ENCODE measurements around the gene SLC25A23.
A peak's percentile ranks its signal among the peaks of the same experiment; 100 is the strongest.

The SLC25A23 gene

DNA sequence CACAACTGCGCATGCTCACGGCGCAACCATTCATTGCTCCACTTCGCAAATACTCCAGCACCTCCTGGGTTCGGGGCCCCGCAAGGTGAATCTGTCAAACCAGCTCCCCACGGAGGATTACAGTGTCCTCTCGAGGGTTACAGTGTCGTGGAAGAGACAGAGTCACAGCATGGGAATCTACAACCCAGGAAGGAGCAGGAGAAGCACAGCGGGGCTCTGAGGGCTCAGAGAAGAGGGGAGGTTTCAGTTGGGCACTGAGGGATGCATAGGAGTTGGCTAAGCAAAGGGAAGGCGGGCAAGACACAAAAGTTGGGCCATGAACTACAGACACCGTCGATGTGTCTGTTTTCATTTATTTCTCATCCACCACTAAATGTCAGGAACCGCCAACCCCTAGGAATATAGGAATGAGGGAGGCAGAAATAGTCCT lies 65.6 kb downstream of the SLC25A23 start:
- DNase-seq = peak in 1 of 2 experiments; percentile 57

DNA sequence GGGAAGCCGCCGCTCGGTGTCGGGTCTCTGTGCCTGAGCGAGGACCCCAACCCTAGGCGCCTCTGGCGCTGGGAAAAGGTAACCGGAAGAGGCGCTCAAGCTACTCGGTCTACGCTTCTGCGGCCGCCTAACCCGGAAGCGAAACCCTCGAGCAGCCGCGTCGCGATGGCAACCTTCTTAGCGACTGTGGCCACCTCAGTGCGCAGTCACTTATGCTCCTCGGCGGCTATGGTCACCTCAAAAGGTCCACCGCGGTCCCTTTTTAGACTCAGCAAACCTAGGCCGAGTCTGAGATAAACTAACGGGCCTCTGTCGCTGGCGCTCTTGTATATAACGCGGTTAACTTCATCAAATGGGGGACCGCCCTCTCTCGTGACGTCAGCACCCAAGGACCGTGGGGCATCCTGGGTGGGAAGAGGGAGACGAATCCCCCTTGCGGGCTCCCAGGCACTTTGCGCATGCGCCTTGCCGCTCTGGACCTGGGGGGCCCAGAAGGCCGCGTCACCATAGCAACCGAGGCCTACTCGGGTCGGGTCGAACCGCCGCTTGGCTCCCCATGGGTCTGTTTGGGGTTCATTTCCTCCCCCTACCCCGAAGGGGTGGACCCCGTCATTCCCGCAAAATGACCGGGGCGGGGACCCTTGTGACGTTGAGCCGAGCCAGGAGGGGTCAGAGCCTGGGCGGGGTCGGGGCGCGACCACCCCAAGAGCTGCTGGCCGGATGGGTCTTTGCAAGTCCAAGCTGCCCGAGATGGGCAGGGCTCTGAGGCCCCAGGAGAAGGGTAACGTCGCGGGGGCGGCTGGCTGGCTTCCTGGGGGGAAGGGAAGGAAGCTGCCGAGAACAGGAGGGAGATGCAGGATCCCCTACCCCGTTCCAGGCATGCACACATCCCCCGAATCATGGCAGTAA lies 66.3 kb downstream of the SLC25A23 start, which contains the start of gene GTF2F1:
Gene GTF2F1, minus strand, starts transcription at position 91 of the 909 bp plus-strand sequence. CDS start 169 bp downstream, outside the sequence.
- DNase-seq = peak; percentile 85 to 92

DNA sequence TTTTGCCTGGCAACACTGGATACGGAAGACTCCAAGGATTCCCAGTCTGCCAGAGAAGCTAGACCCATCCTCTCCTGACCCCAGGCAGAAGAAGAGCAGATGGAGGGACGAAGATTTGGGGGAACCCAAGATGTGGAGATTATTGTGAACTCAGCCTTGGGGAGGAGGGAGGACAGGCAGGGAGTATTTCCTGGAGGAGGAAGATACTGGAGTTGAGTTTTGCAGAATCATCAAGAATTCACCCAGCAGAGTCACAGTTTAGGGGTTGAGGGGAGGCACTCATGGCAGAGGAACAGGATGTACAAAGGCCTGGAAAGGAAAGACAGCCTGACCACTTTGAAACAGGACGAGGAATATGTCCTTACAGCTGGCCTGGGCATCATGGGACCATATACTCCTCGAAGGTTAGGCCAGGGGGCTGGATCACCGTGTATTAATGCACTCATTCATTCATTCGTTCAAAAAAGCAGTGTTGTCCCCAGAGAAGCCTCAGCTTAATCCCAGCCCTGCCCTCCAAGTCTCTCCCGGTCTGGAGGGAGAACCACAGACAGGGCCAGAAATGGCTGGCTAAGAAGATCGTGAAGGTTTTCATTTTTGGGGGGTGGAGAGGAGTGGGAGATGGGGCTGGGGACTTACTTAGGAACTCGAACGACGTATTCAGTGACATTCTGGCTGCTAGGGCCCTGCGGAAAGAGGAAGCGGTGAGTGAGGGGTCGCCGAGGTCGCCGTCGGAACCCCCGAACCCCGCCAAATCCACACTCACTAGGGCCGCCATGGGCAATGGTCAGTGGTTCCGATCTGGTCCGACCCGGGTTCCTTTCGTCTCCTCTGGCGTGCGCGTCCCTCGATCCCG lies 67.1 kb downstream of the SLC25A23 start:
- DNase-seq = no peak
